H9 (cell line): ENCODE results near the gene YIPF3. TPM values are rescaled to one million over a fixed set of nuclear protein-coding genes. Genes with fewer than 3 reads are reported as not detected.
"Not testable (repeated sequence)": the region's sequence is repeated elsewhere in the genome, so short reads cannot be mapped to it uniquely, and the experiment has no call there.

Experiments
- DNase-seq: peaks from one replicate; pipeline ENCODE4 v3.0.0-alpha.2; 2017
- H2AFZ ChIP-seq: one replicate; pipeline ENCODE4 v1.6.1; 2013; ENCODE audit warnings: mild to moderate bottlenecking, low read length, control low read depth, moderate library complexity
- H2AK5ac ChIP-seq: 2 replicates; pipeline ENCODE4 v1.6.1; 2013; ENCODE audit warnings: low read length, control low read depth, mixed read lengths; ENCODE audit not compliant: insufficient read length
- H2BK120ac ChIP-seq: one replicate; pipeline ENCODE4 v1.6.1; 2013; ENCODE audit warnings: low read depth, mild to moderate bottlenecking, low read length, control low read depth, inconsistent platforms; ENCODE audit not compliant: poor library complexity, severe bottlenecking
- H2BK12ac ChIP-seq: 2 replicates; pipeline ENCODE4 v1.6.1; 2013; ENCODE audit warnings: low read length, control low read depth, mixed read lengths, low read depth; ENCODE audit not compliant: insufficient read length
- H2BK15ac ChIP-seq: 2 replicates; pipeline ENCODE4 v1.6.1; 2013; ENCODE audit warnings: low read depth, low read length, control low read depth
- H2BK20ac ChIP-seq: one replicate; pipeline ENCODE4 v1.6.1; 2013; ENCODE audit warnings: low read depth, mild to moderate bottlenecking, low read length, control low read depth, inconsistent platforms; ENCODE audit not compliant: poor library complexity, severe bottlenecking
- H2BK5ac ChIP-seq: 2 replicates; pipeline ENCODE4 v1.6.1; 2013; ENCODE audit warnings: low read length, control low read depth, mixed read lengths; ENCODE audit not compliant: insufficient read length
- H3K14ac ChIP-seq: 2 replicates; pipeline ENCODE4 v1.6.1; 2013; ENCODE audit warnings: low read length, control low read depth; ENCODE audit not compliant: insufficient read depth
- H3K18ac ChIP-seq: 2 replicates; pipeline ENCODE4 v1.6.1; 2013; ENCODE audit warnings: low read depth, mild to moderate bottlenecking, mixed read lengths, low read length, control low read depth; ENCODE audit not compliant: insufficient read length
- H3K23ac ChIP-seq: 2 replicates; pipeline ENCODE4 v1.6.1; 2013; ENCODE audit warnings: low read length, control low read depth, mixed read lengths, low read depth; ENCODE audit not compliant: insufficient read length
- H3K23me2 ChIP-seq: 2 replicates; pipeline ENCODE4 v1.6.1; 2013; ENCODE audit warnings: low read depth, mild to moderate bottlenecking, mixed read lengths, low read length, control low read depth; ENCODE audit not compliant: insufficient read length, poor library complexity, severe bottlenecking
- H3K27ac ChIP-seq: 2 replicates; pipeline ENCODE4 v1.5.1; 2013; ENCODE audit warnings: low read length, control low read depth, mixed read lengths, low read depth; ENCODE audit not compliant: insufficient read length
- H3K27me3 ChIP-seq: 2 replicates; pipeline ENCODE4 v1.6.1; 2013; ENCODE audit warnings: low read length, control low read depth, inconsistent platforms; ENCODE audit not compliant: insufficient read depth
- H3K4ac ChIP-seq: 2 replicates; pipeline ENCODE4 v1.6.1; 2013; ENCODE audit warnings: low read depth, mild to moderate bottlenecking, control low read depth, inconsistent platforms, low read length, moderate library complexity
- H3K4me1 ChIP-seq: 2 replicates; pipeline ENCODE4 v1.6.1; 2013; ENCODE audit warnings: low read length, control low read depth, inconsistent platforms; ENCODE audit not compliant: insufficient read depth
- H3K4me2 ChIP-seq: 2 replicates; pipeline ENCODE4 v1.6.1; 2013; ENCODE audit warnings: low read length, control low read depth, mixed read lengths; ENCODE audit not compliant: insufficient read length, insufficient read depth
- H3K56ac ChIP-seq: 2 replicates; pipeline ENCODE4 v1.6.1; 2013; ENCODE audit warnings: low read depth, mild to moderate bottlenecking, mixed read lengths, low read length, control low read depth; ENCODE audit not compliant: insufficient read length
- H3K79me1 ChIP-seq: 2 replicates; pipeline ENCODE4 v1.6.1; 2013; ENCODE audit warnings: low read depth, mild to moderate bottlenecking, moderate library complexity, low read length, control low read depth, inconsistent platforms; ENCODE audit not compliant: insufficient read depth, poor library complexity, severe bottlenecking
- H3K79me2 ChIP-seq: 2 replicates; pipeline ENCODE4 v1.6.1; 2013; ENCODE audit warnings: low read length, control low read depth, inconsistent platforms; ENCODE audit not compliant: insufficient read depth
- H3K9ac ChIP-seq: 2 replicates; pipeline ENCODE4 v1.6.1; 2013; ENCODE audit warnings: low read length, control low read depth, mixed read lengths; ENCODE audit not compliant: insufficient read length; ENCODE audit errors: extremely low read depth
- H3K9me3 ChIP-seq: one replicate; pipeline ENCODE4 v1.6.1; 2013; ENCODE audit warnings: low read depth, low read length, inconsistent platforms; ENCODE audit not compliant: control insufficient read depth
- H3T11ph ChIP-seq: one replicate; pipeline ENCODE4 v1.6.1; 2013; ENCODE audit warnings: mild to moderate bottlenecking, low read length, control low read depth, inconsistent platforms
- H4K20me1 ChIP-seq: one replicate; pipeline ENCODE4 v1.6.1; 2013; ENCODE audit not compliant: control insufficient read depth, insufficient read length, insufficient read depth
- H4K5ac ChIP-seq: 2 replicates; pipeline ENCODE4 v1.6.1; 2013; ENCODE audit warnings: low read depth, mild to moderate bottlenecking, mixed read lengths, low read length, control low read depth; ENCODE audit not compliant: insufficient read length
- H4K8ac ChIP-seq: replicated peaks from 2 replicates; pipeline ENCODE4 v1.6.1; 2013; ENCODE audit warnings: low read length, control low read depth, mixed read lengths, low read depth; ENCODE audit not compliant: insufficient read length
- H4K91ac ChIP-seq: 2 replicates; pipeline ENCODE4 v1.6.1; 2013; ENCODE audit warnings: low read depth, mild to moderate bottlenecking, moderate library complexity, mixed read lengths, low read length, control low read depth; ENCODE audit not compliant: insufficient read length
- H3K27ac Mint-ChIP-seq, 3 experiments: 2 replicates in 2 of 3; 3 replicates in 1 of 3; pipeline ENCODE4 v1.8.0; 2020 to 2021; ENCODE audit warnings: mixed read lengths in 3 of 3, mild to moderate bottlenecking in 1 of 3, moderate library complexity in 1 of 3
- H3K27me3 Mint-ChIP-seq: 2 replicates; pipeline ENCODE4 v1.8.0; 2021; ENCODE audit warnings: low read depth, mild to moderate bottlenecking, moderate library complexity, mixed read lengths
- H3K36me3 Mint-ChIP-seq, 3 experiments: 2 replicates in 2 of 3; 3 replicates in 1 of 3; pipeline ENCODE4 v1.8.0; 2020 to 2021; ENCODE audit warnings: low read depth in 3 of 3, mixed read lengths in 3 of 3; ENCODE audit not compliant: insufficient read depth in 1 of 3
- H3K4me1 Mint-ChIP-seq, 2 experiments: 2 replicates each; pipeline ENCODE4 v1.8.0; 2020; ENCODE audit warnings: mixed read lengths in 2 of 2
- H3K4me3 Mint-ChIP-seq, 2 experiments: 2 replicates in 1 of 2; 3 replicates in 1 of 2; pipeline ENCODE4 v1.8.0; 2020 to 2021; ENCODE audit warnings: mild to moderate bottlenecking in 2 of 2, mixed read lengths in 2 of 2, moderate library complexity in 1 of 2
- H3K9me3 Mint-ChIP-seq, 2 experiments: 2 replicates in 1 of 2; 3 replicates in 1 of 2; pipeline ENCODE4 v1.8.0; 2020; ENCODE audit warnings: mild to moderate bottlenecking in 2 of 2, mixed read lengths in 2 of 2, moderate library complexity in 1 of 2
- WGBS: extraction: QIAGEN DNeasy Blood & Tissue Kit; methylation state at CpG from one replicate; pipeline ENCODE4 v1.1.7; 2013; ENCODE audit warnings: missing lambda C conversion rate, low lambda C conversion rate, mixed read lengths; ENCODE audit not compliant: insufficient read length; ENCODE audit errors: extremely low coverage; 5-methylcytosine and 5-hydroxymethylcytosine counted together
- total RNA-seq: library from RNA; stranded (reverse); gene quantifications from 2 replicates; pipeline ENCODE4 v1.2.1, GENCODE V29; 2021
- TF ChIP-seq, protein P1 (sequence below): fragments of 200-600 bp; sonication (generic); conservative IDR thresholded peaks from 3 replicates; pipeline ENCODE4 v1.8.0; 2021; ENCODE audit warnings: antibody characterized with exemption, mild to moderate bottlenecking

YIPF3 gene
- total RNA-seq, 1 experiment from 2014 or later, result 84.5 TPM

DNA sequence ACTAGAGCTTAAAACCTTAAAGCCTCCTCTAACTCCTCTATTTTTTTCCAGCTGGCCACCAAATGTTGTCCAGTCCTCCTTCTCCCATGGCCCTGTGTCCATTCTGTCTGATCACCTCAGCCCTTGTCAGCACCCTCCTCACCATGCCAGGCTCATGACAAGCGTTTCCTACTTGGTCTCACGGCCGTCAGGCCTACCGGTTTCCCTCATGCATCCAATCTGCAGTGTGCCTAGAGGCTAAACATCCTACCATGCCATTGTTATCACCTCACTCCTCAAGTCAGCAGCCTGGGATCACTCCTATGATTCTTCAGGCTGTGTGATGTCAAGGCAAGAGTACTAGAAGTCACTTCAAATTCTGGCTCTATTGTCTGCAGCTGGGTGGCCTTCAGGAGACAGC, 49.0 kb downstream of the YIPF3 start:
- Histone ChIP-seq H2AK5ac (no peak overlapping the region), H3K79me2 (no peaks in the 10 kb centered on the region), H4K5ac (no peak overlapping the region), H2BK20ac (no peak overlapping the region), H2BK5ac (no peak overlapping the region), H3K14ac (no peak overlapping the region; the same call in 1 of the 2 replicates), H2AFZ (no peak overlapping the region), H2BK120ac (no peak overlapping the region), H3K56ac (no peak overlapping the region), H4K20me1 (no peaks in the 10 kb centered on the region), H3K27me3 (no peaks in the 10 kb centered on the region), H3K79me1 (no peaks in the 10 kb centered on the region), H2BK12ac (no peak overlapping the region), H3K4me2 (no peak overlapping the region), H3K23me2 (no peaks in the 10 kb centered on the region), H3T11ph (no peak overlapping the region), H3K4ac (no peak overlapping the region), H3K23ac (no peak overlapping the region), H4K91ac (no peak overlapping the region), H3K4me1 (peaks cover 3% of the 10 kb centered on the region; the same call in 1 of the 2 replicates), H4K8ac (no peak overlapping the region), H3K9me3 (no peaks in the 10 kb centered on the region), H3K27ac (no peak overlapping the region), H3K18ac (no peak overlapping the region), H2BK15ac (no peak overlapping the region), H3K9ac (no peak overlapping the region)
- no peaks in the 10 kb centered on the region for H3K9me3 Mint-ChIP-seq
- peaks cover 7% of the 10 kb centered on the region for H3K27me3 Mint-ChIP-seq
- H3K27ac Mint-ChIP-seq, result no peak overlapping the region
- no CpG with 5 or more reads among the region's 4 CpGs for WGBS
- DNase-seq, result no peak
- H3K4me1 Mint-ChIP-seq, result peaks cover 12 to 17% of the 10 kb centered on the region in 2 experiments
- no peak overlapping the region for H3K4me3 Mint-ChIP-seq
- H3K36me3 Mint-ChIP-seq, result no peaks in the 10 kb centered on the region
- TF ChIP-seq, protein P1, sequence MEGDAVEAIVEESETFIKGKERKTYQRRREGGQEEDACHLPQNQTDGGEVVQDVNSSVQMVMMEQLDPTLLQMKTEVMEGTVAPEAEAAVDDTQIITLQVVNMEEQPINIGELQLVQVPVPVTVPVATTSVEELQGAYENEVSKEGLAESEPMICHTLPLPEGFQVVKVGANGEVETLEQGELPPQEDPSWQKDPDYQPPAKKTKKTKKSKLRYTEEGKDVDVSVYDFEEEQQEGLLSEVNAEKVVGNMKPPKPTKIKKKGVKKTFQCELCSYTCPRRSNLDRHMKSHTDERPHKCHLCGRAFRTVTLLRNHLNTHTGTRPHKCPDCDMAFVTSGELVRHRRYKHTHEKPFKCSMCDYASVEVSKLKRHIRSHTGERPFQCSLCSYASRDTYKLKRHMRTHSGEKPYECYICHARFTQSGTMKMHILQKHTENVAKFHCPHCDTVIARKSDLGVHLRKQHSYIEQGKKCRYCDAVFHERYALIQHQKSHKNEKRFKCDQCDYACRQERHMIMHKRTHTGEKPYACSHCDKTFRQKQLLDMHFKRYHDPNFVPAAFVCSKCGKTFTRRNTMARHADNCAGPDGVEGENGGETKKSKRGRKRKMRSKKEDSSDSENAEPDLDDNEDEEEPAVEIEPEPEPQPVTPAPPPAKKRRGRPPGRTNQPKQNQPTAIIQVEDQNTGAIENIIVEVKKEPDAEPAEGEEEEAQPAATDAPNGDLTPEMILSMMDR, result no peak

DNA sequence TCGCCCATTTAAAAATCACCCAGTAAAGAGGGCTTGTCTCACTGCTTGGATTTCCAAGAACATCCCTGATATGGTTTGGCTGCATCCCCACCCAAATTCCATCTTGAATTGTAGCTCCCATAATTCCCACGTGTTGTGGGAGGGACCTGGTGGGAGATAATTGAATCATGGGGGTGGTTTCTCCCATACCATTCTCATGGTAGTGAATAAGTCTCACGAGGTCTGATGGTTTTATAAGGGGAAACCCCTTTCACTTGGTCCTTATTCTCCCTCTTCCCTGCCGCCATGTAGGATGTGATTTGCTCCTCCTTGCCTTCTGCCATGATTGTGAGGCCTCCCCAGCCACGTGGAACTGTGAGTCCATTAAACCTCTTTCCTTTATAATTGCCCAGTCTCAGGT, 49.5 kb downstream of the YIPF3 start:
- H3K56ac ChIP-seq, H2AFZ ChIP-seq, H4K5ac ChIP-seq, H3K14ac ChIP-seq, DNase-seq, H3K18ac ChIP-seq, H3K79me1 ChIP-seq, H4K20me1 ChIP-seq, H2AK5ac ChIP-seq, H3K23me2 ChIP-seq, H4K91ac ChIP-seq, H2BK12ac ChIP-seq, H3K23ac ChIP-seq, H3K36me3 Mint-ChIP-seq, H2BK15ac ChIP-seq, H3K79me2 ChIP-seq, H3K4me2 ChIP-seq, H2BK120ac ChIP-seq, H3K27ac ChIP-seq, H2BK20ac ChIP-seq, H3K4me1 ChIP-seq, H3K27me3 ChIP-seq, H3K9me3 ChIP-seq, H3K4ac ChIP-seq, H2BK5ac ChIP-seq, H3K9me3 Mint-ChIP-seq, H4K8ac ChIP-seq, H3T11ph ChIP-seq, H3K9ac ChIP-seq, H3K27ac Mint-ChIP-seq, H3K4me3 Mint-ChIP-seq: not testable (repeated sequence)
- Mint-ChIP-seq H3K4me1 (peaks cover 12 to 17% of the 10 kb centered on the region in 2 experiments), H3K27me3 (peaks cover 11% of the 10 kb centered on the region)
- no CpG with 5 or more reads among the region's 5 CpGs for WGBS
